Measurements from ENCODE around the gene DNAJB6.

DNAJB6 gene

DNA sequence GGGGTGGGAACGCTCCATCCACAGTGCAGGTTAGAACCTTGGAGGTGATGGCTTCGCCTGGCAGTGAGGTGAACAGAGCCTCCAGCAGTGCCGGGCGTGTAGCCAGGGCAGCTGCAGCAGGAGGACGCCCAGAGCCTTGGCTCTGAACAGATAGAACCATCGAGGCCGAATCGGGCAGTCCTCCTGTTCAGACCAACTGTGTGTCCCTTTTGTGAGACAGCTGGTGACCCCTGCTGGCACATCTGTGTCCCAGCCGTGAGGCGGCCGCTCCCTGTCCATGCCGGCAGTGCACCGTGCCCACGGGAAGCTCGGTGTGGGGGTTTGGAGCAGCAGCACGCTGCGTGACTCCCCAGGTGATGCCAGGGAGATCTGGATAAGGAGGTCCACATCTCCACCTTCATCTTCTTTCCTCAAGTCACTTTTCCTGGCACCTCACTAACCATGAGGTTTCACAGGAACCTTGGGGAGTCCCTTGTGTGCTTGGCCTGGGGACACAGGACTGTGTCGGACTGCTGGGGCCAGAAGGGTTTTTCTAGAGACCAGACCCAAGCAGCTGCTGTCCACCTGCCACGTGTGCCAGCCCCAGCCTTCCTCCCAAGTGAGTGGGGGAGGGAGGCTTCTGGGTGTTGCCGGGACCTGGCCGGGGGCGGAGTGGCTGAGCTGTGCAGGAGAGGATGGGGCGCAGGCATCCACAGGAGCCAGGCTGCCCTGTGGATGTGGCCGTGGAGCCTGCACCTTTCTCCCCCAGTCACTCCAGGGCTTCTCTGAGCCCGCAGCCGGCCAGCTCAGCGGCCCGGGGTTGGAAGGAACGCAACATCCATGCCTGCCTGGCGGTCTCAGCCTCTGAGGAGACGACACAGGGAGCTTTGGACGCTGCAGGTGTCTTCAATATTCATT, 69.4 kb downstream of the DNAJB6 start:
- Histone ChIP-seq H3K9me2 (replicated peaks; ENCODE audit: insufficient read depth, low read length) (no peaks in the 10 kb centered on the region), H3K4me3 (ENCODE audit: insufficient read depth, low read length, poor library complexity, severe bottlenecking) (no peak overlapping the region), H4K20me1 (ENCODE audit: low read depth, low read length) (no peaks in the 10 kb centered on the region), H3K9me3 (ENCODE audit: insufficient read depth, low read length) (no peaks in the 10 kb centered on the region), H3K79me2 (ENCODE audit: insufficient read depth, low read length) (no peaks in the 10 kb centered on the region), H3K9ac (ENCODE audit: low read length) (no peak overlapping the region), H3K27ac (ENCODE audit: low read depth, low read length) (no peak overlapping the region), H3F3A (ENCODE audit: insufficient read depth) (no peaks in the 10 kb centered on the region), H2AFZ (ENCODE audit: low read depth, low read length, severe bottlenecking) (no peak overlapping the region), H3K36me3 (ENCODE audit: low read length) (no peaks in the 10 kb centered on the region), H3K4me2 (ENCODE audit: low read depth, low read length, poor library complexity, severe bottlenecking) (no peak overlapping the region), H3K27me3 (ENCODE audit: low read length) (no peaks in the 10 kb centered on the region)
- TF ChIP-seq, protein P1, sequence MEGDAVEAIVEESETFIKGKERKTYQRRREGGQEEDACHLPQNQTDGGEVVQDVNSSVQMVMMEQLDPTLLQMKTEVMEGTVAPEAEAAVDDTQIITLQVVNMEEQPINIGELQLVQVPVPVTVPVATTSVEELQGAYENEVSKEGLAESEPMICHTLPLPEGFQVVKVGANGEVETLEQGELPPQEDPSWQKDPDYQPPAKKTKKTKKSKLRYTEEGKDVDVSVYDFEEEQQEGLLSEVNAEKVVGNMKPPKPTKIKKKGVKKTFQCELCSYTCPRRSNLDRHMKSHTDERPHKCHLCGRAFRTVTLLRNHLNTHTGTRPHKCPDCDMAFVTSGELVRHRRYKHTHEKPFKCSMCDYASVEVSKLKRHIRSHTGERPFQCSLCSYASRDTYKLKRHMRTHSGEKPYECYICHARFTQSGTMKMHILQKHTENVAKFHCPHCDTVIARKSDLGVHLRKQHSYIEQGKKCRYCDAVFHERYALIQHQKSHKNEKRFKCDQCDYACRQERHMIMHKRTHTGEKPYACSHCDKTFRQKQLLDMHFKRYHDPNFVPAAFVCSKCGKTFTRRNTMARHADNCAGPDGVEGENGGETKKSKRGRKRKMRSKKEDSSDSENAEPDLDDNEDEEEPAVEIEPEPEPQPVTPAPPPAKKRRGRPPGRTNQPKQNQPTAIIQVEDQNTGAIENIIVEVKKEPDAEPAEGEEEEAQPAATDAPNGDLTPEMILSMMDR (IDR thresholded peaks at IDR 0.05; ENCODE audit: insufficient read depth, low read length, poor library complexity, severe bottlenecking): no peak
- TF ChIP-seq EZH2phosphoT487 (conservative IDR thresholded peaks at IDR 0.05; ENCODE audit: low read length): no peak

DNA sequence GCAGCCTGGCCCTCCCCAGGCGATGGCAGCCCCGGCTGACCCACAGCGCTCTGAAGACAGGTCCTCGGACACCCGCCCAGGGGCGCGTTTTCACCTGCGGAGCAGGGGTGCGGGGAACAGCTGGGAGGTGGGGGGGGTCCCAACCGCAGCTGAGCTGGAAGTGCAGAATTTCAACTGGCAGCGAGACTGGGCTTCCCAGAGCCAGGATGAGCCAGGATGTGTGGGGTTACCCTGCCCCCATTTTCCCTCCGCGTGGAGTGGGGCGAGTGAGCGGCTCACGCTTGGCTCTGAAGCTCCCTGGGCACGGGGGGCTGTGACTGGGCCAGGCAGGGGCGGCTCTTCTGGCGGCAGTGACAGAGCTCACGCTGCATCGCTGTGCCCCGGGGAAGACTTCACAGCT, 70.2 kb downstream of the DNAJB6 start:
- no peak overlapping the region for H3K4me3 ChIP-seq (ENCODE audit: insufficient read depth, low read length, poor library complexity, severe bottlenecking)
- no peaks in the 10 kb centered on the region for H3K9me3 ChIP-seq (ENCODE audit: insufficient read depth, low read length)
- H4K20me1 ChIP-seq (ENCODE audit: low read depth, low read length): no peaks in the 10 kb centered on the region
- H3K27ac ChIP-seq (ENCODE audit: low read depth, low read length): no peak overlapping the region
- TF ChIP-seq, protein P1 (IDR thresholded peaks at IDR 0.05; ENCODE audit: insufficient read depth, low read length, poor library complexity, severe bottlenecking): no peak
- no peak for TF ChIP-seq EZH2phosphoT487 (conservative IDR thresholded peaks at IDR 0.05; ENCODE audit: low read length)
- no peak overlapping the region for H3K4me2 ChIP-seq (ENCODE audit: low read depth, low read length, poor library complexity, severe bottlenecking)
- no peaks in the 10 kb centered on the region for H3K79me2 ChIP-seq (ENCODE audit: insufficient read depth, low read length)
- H3K36me3 ChIP-seq (ENCODE audit: low read length): no peaks in the 10 kb centered on the region
- no peak overlapping the region for H3K9ac ChIP-seq (ENCODE audit: low read length)
- H3K27me3 ChIP-seq (ENCODE audit: low read length): no peaks in the 10 kb centered on the region
- no peaks in the 10 kb centered on the region for H3F3A ChIP-seq (ENCODE audit: insufficient read depth)
- H3K9me2 ChIP-seq (replicated peaks; ENCODE audit: insufficient read depth, low read length): no peaks in the 10 kb centered on the region
- H2AFZ ChIP-seq (ENCODE audit: low read depth, low read length, severe bottlenecking): no peak overlapping the region

DNA sequence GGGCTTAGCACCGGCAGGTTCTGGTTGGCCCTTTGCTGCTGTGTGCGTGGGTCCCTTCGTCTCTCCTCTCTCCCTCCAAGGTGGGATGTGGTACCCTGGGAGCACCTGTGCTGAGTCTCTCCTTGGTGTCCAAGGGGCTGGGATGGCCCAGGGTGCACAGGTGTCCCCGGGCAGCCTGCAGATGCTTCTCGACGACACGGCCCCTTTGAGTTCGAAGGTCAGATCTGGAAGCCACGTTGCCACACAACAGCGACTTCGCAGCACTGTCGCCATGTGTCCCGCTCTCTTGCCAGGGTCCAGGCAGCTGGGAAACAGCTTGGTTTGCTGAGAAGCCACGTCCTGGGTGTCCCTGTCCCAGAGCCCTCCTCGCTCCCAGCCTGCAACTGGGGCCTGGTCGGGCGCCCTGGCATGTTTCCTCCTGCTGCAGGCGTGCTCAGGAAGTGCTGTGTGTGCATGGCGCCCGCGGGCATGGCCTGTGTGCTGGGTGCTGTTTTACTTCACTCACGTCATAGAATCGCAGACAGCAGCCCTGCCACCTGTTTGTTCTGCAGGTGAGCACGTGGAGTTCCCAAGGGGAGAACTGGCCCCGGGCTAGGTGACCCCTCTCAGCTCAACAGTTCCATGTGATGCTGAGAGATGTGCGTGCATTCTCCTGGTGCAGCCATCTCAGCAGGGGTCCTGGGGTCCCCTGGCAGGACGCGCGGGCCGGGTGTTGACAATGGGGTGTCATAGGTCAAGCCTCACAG, 70.9 kb downstream of the DNAJB6 start:
- Histone ChIP-seq H3K27ac (ENCODE audit: low read depth, low read length) (no peak overlapping the region), H3K9me2 (replicated peaks; ENCODE audit: insufficient read depth, low read length) (no peaks in the 10 kb centered on the region), H4K20me1 (ENCODE audit: low read depth, low read length) (no peaks in the 10 kb centered on the region), H2AFZ (ENCODE audit: low read depth, low read length, severe bottlenecking) (no peak overlapping the region), H3K79me2 (ENCODE audit: insufficient read depth, low read length) (no peaks in the 10 kb centered on the region), H3K36me3 (ENCODE audit: low read length) (no peaks in the 10 kb centered on the region), H3K4me3 (ENCODE audit: insufficient read depth, low read length, poor library complexity, severe bottlenecking) (no peak overlapping the region), H3K9me3 (ENCODE audit: insufficient read depth, low read length) (no peaks in the 10 kb centered on the region), H3K4me2 (ENCODE audit: low read depth, low read length, poor library complexity, severe bottlenecking) (no peak overlapping the region), H3K9ac (ENCODE audit: low read length) (no peak overlapping the region), H3K27me3 (ENCODE audit: low read length) (no peaks in the 10 kb centered on the region), H3F3A (ENCODE audit: insufficient read depth) (no peaks in the 10 kb centered on the region)
- no peak for TF ChIP-seq EZH2phosphoT487 (conservative IDR thresholded peaks at IDR 0.05; ENCODE audit: low read length)
- TF ChIP-seq, protein P1 (IDR thresholded peaks at IDR 0.05; ENCODE audit: insufficient read depth, low read length, poor library complexity, severe bottlenecking): no peak
